ENCODE measurements around the gene POU2AF2. TPM values are rescaled to one million over a fixed set of nuclear protein-coding genes. Genes with fewer than 3 reads are reported as not detected.

Gene POU2AF2
- polyA plus RNA-seq, 3 donors = not detected

DNA sequence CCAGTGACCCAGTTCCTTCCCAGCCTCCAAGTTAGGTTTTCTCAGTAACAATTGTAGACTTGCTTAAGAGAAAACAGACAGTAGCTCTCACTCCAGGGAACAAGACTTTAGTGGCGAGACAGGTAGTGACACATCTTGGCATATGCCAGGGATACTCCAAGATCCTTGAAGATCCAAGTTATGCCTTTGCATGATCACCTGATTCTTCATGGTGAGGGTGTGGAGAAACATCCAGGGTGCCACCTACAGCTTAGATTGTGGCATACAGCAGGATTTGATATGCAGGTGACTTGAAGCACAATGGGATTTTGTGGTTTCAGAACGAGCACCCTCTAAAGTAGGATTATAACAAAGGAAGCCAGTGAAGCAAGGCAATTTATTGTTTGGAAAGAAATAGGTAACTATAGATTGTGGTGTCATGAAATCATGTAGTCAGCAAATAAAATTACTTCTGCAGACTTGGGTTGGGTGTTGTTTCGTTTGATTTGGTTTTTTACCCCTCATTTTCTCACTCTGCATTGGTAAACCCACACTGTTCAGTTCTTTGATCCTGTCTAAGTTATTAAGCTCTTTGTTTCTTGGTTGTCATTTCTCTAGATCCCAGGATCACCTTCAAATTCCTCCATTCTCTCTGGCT lies 62.1 kb downstream of the POU2AF2 start:
- H3K27ac ChIP-seq (ENCODE audit: low read depth in 1 of 2, low read length in 2 of 2) = no peak overlapping the region
- H3K4me1 Mint-ChIP-seq = no peaks in the 10 kb centered on the region
- H3K79me2 ChIP-seq (ENCODE audit: insufficient read depth, low read length) = no peaks in the 10 kb centered on the region
- no peaks in the 10 kb centered on the region for H3K9me3 ChIP-seq (replicated peaks in 1 of 2; ENCODE audit: control insufficient read depth in 1 of 2, insufficient read depth in 1 of 2, low read length in 2 of 2)
- no peak overlapping the region for H2AFZ ChIP-seq (ENCODE audit: insufficient read depth, low read depth, low read length, poor library complexity, severe bottlenecking)
- no peak overlapping the region for H3K4me3 Mint-ChIP-seq
- no peak for DNase-seq
- peaks cover 0 to 2% of the 10 kb centered on the region in 2 donors for H3K27me3 ChIP-seq (ENCODE audit: control insufficient read depth in 2 of 2, insufficient read depth in 2 of 2, low read length in 2 of 2)
- intact Hi-C loops (cut with micrococcal nuclease) = no loop called here
- H3K36me3 ChIP-seq (replicated peaks in 1 of 2; ENCODE audit: control insufficient read depth in 1 of 2, insufficient read depth in 2 of 2, low read length in 2 of 2) = no peaks in the 10 kb centered on the region
- H3K27ac Mint-ChIP-seq = peak overlapping the region in 1 of 7 donors; percentile 2
- H3K4me2 ChIP-seq (replicated peaks; ENCODE audit: extremely low read depth, low read length, poor library complexity, severe bottlenecking) = no peak overlapping the region
- H3K4me3 ChIP-seq (replicated peaks in 1 of 3; ENCODE audit: low read depth in 2 of 3, low read length in 3 of 3) = no peak overlapping the region
- H3K4me1 ChIP-seq (ENCODE audit: control insufficient read depth in 1 of 2, insufficient read depth in 2 of 2, low read length in 2 of 2) = no peaks in the 10 kb centered on the region
- no peaks in the 10 kb centered on the region for H3K9me3 Mint-ChIP-seq
- TF ChIP-seq, protein P1, sequence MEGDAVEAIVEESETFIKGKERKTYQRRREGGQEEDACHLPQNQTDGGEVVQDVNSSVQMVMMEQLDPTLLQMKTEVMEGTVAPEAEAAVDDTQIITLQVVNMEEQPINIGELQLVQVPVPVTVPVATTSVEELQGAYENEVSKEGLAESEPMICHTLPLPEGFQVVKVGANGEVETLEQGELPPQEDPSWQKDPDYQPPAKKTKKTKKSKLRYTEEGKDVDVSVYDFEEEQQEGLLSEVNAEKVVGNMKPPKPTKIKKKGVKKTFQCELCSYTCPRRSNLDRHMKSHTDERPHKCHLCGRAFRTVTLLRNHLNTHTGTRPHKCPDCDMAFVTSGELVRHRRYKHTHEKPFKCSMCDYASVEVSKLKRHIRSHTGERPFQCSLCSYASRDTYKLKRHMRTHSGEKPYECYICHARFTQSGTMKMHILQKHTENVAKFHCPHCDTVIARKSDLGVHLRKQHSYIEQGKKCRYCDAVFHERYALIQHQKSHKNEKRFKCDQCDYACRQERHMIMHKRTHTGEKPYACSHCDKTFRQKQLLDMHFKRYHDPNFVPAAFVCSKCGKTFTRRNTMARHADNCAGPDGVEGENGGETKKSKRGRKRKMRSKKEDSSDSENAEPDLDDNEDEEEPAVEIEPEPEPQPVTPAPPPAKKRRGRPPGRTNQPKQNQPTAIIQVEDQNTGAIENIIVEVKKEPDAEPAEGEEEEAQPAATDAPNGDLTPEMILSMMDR (IDR thresholded peaks at IDR 0.05) = no peak
- H3K36me3 Mint-ChIP-seq = no peaks in the 10 kb centered on the region
- H3K9ac ChIP-seq (ENCODE audit: insufficient read depth, low read length, poor library complexity, severe bottlenecking) = no peak overlapping the region
- 54% methylated on average over 2 of the region's 3 CpGs for WGBS (ENCODE audit: insufficient coverage)
- no peaks in the 10 kb centered on the region for H4K20me1 ChIP-seq (ENCODE audit: insufficient read depth, low read length)
- peaks cover 2 to 22% (median 8%) of the 10 kb centered on the region in 3 donors for H3K27me3 Mint-ChIP-seq (ENCODE audit: low read depth in 3 of 3)

DNA sequence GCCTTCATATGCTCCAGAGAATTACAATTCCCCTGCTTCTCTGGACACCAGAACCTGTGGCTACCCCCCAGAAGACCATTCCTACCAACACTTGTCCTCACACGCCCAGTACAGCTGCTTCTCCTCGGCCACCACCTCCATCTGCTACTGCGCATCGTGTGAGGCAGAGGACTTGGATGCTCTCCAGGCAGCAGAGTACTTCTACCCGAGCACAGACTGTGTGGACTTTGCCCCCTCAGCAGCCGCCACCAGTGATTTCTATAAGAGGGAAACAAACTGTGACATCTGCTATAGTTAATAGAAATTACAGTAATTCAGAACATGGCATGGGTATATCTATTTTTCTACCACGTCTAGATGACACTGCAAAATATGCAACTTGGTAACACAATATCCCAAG lies 62.6 kb downstream of the POU2AF2 start:
- Histone ChIP-seq H3K36me3 (replicated peaks in 1 of 2; ENCODE audit: control insufficient read depth in 1 of 2, insufficient read depth in 2 of 2, low read length in 2 of 2) (no peaks in the 10 kb centered on the region), H3K27ac (ENCODE audit: low read depth in 1 of 2, low read length in 2 of 2) (no peak overlapping the region), H3K4me3 (replicated peaks in 1 of 3; ENCODE audit: low read depth in 2 of 3, low read length in 3 of 3) (no peak overlapping the region), H3K9ac (ENCODE audit: insufficient read depth, low read length, poor library complexity, severe bottlenecking) (no peak overlapping the region), H4K20me1 (ENCODE audit: insufficient read depth, low read length) (no peaks in the 10 kb centered on the region), H3K4me2 (replicated peaks; ENCODE audit: extremely low read depth, low read length, poor library complexity, severe bottlenecking) (no peak overlapping the region), H3K4me1 (ENCODE audit: control insufficient read depth in 1 of 2, insufficient read depth in 2 of 2, low read length in 2 of 2) (no peaks in the 10 kb centered on the region), H2AFZ (ENCODE audit: insufficient read depth, low read depth, low read length, poor library complexity, severe bottlenecking) (no peak overlapping the region), H3K79me2 (ENCODE audit: insufficient read depth, low read length) (no peaks in the 10 kb centered on the region), H3K27me3 (ENCODE audit: control insufficient read depth in 2 of 2, insufficient read depth in 2 of 2, low read length in 2 of 2) (no peaks in the 10 kb centered on the region), H3K9me3 (replicated peaks in 1 of 2; ENCODE audit: control insufficient read depth in 1 of 2, insufficient read depth in 1 of 2, low read length in 2 of 2) (no peaks in the 10 kb centered on the region)
- intact Hi-C loops (cut with micrococcal nuclease) = no loop called here
- no peak for DNase-seq
- no peaks in the 10 kb centered on the region for H3K36me3 Mint-ChIP-seq
- 86% methylated on average over 5 of the region's 7 CpGs for WGBS (ENCODE audit: insufficient coverage)
- no peaks in the 10 kb centered on the region for H3K4me1 Mint-ChIP-seq
- no peak overlapping the region for H3K4me3 Mint-ChIP-seq
- peaks cover 2 to 18% (median 8%) of the 10 kb centered on the region in 3 donors for H3K27me3 Mint-ChIP-seq (ENCODE audit: low read depth in 3 of 3)
- H3K9me3 Mint-ChIP-seq = peaks cover 0 to 2% (median 0%) of the 10 kb centered on the region in 7 donors
- peak overlapping the region in 1 of 7 donors; percentile 2 for H3K27ac Mint-ChIP-seq
- TF ChIP-seq, protein P1 (IDR thresholded peaks at IDR 0.05) = no peak

Data from CD14-positive monocyte (primary cell).